Activated T-helper 1 cell treated with anti-CD3 and anti-CD28 coated beads, Interleukin-2, amount 50 U/mL, for 16 hours (primary cell): ENCODE results near the gene COL21A1.
"Not testable (repeated sequence)": the region's sequence is repeated elsewhere in the genome, so short reads cannot be mapped to it uniquely, and the experiment has no call there.

Experiments used
- DNase-seq, 2 donors: peaks; one replicate each; pipeline ENCODE4 v3.0.0-alpha.2; 2020; ENCODE audit warnings: low read depth in 1 of 2, low spot score in 1 of 2

COL21A1 gene

GRCh38 chr6:56246881-56247653, at the start of gene COL21A1:
Gene COL21A1 (minus strand): TSS chr6:56247580. CDS start chr6:56182618, 64,962 bp downstream.
- DNase-seq, result no peak

- DNase-seq, result no peak
Measured at GRCh38 chr6:56293781-56294180, 46.4 kb upstream of the COL21A1 start.

GRCh38 chr6:56292505-56293181, 45.3 kb upstream of the COL21A1 start:
- no peak for DNase-seq

GRCh38 chr6:56291302-56291917, 44.0 kb upstream of the COL21A1 start:
- no peak for DNase-seq

DNA sequence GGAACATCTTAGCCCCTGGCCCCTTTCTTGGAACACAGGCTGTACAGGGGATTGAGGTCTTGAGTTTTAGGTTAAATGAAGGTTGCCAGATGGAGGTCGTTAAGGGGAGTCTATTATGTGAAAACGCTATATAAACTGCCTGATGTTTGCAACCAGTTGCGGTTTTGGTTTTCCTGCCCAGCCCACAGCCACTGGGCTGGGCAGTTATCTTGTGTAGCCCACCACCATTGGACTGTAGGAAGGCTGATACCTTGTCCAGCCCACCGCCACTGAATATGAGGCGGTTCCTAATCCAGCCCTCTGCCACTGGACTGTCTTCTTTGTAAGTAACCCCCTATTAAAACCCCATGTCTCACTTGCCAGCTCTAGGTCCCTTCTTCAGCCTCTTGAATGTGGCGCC, 42.3 kb upstream of the COL21A1 start:
- no peak for DNase-seq

DNA sequence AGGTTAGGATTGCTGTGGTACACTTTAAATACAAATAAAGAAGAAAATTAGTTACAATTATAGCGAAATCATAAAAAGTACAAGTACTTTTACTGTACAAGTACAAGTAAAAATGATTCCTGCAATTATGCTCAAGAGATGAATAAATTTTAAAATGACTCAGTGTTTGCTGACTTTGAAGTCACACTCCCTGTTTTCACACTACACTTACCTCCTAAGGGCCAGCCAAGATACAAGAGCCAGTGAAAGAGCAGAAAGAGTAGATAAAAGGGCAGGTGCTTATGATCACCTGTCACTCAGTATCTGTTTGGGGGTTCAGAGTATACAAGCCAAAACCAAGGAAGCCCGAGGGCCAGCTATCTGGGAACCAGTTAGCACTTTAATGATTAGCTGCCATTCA, 41.0 kb upstream of the COL21A1 start:
- no peak for DNase-seq

DNA sequence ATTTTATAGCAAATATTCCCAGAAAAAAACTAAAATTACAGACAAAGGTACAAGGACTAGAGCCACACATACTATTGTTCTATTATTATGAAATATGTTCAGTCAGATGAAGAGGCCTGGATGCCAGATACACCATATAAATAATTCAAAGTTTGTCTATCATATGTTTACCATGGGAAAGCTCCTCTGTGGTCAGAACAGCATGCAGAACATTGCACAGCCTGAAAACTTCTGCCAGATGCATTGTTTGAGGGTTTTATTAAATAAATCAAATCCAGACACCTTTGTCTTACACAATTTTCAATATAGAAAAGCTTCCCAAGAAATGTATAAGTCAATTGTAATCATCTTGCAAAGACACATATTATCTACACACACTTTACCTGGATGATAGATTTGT, 35.0 kb upstream of the COL21A1 start:
- DNase-seq, result no peak

DNA sequence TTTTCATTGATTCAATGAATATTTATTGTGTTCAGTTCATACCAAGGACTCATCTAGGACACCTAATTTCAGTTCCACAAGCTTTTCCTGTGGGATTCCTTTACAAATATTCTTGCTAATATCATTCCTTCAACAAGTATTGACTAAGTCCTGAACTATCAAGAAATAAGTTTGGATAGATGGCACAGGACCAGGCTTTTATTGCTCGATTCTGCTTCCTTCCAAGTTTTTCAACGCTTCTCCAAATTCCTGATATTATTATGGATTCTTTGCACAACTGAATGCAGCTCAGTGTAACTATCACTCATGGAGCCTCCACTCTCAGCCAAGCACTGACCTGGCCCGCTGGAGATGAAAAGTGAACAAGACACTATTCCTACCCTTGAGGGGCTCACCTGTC, 32.7 kb upstream of the COL21A1 start:
- DNase-seq, result no peak

DNA sequence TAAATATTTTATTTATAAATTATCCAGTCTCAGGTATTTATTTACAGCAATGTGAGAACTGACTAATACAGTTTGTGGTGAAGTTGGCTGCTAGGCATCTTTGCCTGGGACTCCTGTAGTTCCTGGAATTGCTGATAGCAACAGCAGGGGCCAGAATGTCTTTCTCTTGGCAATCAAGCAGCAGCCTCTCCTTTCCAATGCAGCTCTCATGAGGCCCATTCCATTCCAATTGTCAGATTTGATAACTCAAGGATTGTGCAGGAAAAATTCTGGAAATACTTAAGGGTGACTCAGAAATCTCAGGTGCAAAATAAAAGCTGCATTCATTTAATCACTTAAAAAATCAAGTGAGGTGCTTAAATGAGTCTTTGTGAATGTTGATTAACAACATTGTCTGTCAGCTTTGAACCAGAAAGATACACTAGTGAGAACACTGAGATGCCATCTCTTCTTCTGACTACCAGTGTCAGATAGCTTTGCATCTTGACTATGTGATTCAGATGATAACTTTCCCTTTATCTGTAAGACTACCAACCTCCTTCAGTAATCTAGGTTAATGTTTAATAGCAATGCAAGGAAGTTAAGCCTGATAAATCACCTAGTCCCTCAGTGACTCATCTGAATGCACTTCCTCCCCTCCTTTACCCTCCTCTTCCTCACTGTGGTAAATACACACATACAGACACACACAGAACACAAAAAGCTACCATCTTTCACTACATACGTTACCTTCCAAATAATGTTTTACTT, 32.1 kb upstream of the COL21A1 start:
- no peak for DNase-seq

GRCh38 chr6:56278171-56278591, 30.8 kb upstream of the COL21A1 start:
- no peak for DNase-seq

GRCh38 chr6:56270812-56271441, 23.5 kb upstream of the COL21A1 start:
- no peak for DNase-seq

DNA sequence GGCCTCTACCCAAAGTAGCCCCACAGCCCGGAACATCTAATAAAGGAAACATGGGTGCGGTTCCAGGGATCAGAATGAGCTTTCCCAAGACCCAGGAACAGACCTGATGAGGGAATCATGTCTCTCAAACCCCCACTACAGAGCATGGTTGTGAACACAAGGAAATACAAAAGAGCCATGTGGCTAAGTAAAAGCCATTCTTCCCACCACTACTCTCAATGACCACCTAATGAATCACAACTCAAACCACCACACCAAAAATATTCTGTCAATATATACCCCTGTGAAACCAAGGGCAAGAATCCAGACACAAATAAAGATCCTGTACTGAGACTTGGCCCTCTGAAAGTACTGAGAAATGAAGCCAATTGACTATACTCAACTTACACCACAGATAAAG, 20.9 kb upstream of the COL21A1 start:
- no peak for DNase-seq

GRCh38 chr6:56266011-56266410, 18.6 kb upstream of the COL21A1 start:
- no peak for DNase-seq

DNA sequence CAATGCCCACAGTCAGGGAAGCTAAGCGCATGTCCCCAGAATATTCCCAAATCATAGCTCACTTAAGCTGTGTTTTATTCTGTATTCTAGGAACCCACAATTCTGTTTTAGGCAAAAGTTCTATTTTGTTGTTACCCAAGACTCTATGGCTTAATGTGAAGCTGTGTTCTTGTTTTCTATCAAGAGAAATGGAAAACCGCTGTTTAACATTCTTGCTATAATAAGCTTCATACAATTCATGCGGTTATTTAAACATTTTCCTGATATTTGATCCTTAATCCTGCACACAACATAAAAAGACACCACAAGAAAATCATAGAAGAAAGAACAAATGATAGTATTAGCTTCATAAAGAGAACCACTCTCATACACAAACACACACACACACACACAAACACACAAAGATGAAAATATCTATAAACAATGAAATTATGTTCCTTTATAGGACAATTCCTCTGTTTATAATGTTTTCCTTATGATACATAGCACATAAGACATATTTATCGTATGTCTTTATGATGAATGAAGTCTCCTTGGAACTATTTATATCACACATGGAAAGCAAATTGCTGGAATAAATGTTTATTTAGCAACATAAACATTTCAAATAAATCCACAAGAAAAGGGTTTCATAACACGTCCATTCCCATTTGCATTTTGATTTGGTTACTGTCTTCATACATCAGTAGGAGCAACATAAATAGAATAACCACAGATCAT, 16.4 kb upstream of the COL21A1 start:
- DNase-seq, result no peak

DNA sequence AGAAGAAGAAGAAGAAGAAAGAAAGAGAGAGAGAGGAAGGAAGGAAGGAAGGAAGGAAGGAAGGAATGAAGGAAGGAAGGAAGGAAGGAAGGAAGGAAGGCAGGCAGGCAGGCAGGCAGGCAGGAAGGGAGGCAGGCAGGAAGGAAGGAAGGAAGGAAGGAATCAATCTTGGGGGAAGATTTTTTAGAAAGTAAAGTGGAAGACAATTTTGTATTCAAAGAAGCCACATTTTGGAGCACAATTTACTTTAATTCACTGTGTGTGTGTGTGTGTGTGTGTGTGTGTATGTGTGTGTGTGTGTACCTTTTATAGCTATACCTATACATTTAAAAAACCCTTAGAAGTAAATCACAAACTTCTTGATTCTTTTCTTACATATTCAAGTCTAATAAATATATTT, 13.2 kb upstream of the COL21A1 start:
- DNase-seq, result not testable (repeated sequence)

DNA sequence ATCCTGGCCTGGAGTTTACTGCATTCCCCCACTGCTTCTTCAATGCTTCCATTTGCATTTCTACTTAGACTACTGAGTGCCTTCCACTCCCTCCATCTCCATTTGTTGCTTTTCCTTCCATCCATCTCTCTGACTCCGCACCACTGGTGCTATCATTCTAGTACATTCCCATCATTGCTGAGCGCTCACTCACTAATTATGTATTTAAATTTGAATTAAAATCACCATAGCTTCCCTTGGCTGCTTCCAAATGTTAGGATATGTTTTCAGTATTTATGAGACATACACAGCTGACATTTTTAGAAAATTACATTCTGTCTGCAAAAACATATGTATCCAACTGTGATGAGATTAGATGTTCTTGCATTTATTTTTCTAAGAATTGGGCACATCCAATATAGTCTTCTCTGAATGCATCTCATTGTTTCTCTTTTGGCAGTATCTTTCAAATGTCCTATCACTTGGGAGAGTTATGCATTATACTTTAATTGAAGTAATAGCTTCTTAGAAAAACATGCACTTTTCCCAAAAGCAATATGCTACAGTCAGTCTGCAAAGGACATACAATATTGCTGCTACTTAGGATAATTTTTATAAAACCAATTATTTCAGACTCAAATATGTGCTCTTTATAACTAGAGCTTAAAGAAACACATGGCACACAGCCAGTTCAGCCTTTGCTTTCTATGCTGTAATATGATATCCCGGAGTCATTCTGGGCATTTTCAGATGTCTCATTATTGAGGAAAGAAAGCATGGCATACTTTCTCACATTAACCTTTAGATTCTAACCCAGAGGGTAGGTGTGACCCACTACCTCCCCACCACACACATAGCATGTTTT, 12.1 kb upstream of the COL21A1 start:
- no peak for DNase-seq

DNA sequence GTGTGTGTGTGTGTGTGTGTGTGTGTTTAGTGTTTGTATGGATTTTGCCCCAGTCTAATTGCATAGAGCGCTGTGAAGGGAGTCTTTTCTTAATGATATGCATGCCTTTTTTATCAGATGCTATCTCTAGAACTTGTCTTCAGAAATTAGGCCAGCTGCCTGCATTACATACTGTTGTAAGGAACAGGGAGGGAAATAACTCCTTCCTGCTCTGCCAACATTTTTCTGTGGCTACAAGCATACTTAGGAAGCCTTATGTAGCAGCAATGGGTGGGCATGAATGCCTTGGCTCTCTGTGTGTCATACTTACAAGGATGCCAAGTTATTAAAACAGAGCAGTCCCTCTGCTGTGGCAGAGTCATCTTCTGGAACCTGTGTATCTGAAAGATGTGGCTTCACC, 8.0 kb upstream of the COL21A1 start:
- DNase-seq, result no peak

GRCh38 chr6:56250266-56250665, 2.9 kb upstream of the COL21A1 start:
- DNase-seq, result no peak

GRCh38 chr6:56247654-56248122, 308 bp upstream of the COL21A1 start:
- DNase-seq, result no peak

DNA sequence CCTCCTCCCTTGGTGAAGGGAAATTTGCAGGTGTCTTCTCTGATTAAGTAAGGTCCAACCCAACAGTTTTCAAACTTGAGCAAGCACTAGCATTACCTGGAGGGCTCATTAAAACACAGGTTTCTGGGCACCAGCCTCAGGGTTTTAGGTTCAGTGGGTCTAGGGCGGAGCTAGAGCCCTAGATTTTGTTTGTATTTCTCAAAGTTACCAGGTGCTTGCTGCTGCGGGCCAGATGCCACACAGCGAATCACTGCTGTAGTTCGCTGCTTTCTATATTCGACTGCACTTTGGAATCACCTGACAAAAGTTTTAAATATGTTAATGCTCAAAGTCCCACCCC, 869 bp downstream of the COL21A1 start:
- no peak for DNase-seq
